ENCODE measurements around the gene MTREX.

The MTREX gene

GRCh38 chr5:55325621-55326020 is 17.8 kb downstream of the MTREX start:
- DNase-seq = no peak

- DNase-seq = no peak
Observed at GRCh38 chr5:55327281-55327680, 19.5 kb downstream of the MTREX start.

DNA sequence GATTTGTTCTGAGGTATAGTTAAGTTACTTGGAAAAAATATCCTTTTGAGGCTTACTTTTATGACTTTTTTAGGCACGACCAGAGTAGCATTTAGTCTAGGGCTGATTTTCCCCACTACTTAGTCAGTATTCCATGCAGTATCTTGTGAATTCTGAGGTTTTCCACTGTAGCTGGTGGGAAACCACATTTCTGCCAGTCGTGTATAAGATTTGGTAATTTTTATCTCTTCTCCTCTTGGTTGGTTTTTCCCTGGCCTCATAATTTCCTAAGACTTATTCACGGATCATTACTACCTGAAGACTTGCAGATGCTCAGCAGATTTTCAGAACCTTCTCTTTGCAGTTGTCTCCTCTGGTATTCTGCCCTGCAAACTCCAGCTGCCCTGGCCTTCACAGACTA is 23.5 kb downstream of the MTREX start:
- no peak for DNase-seq

GRCh38 chr5:55333017-55333416 is 25.2 kb downstream of the MTREX start:
- DNase-seq = no peak

- no peak for DNase-seq
Observed at GRCh38 chr5:55333811-55334210, 26.0 kb downstream of the MTREX start.

GRCh38 chr5:55338092-55338613 is 30.4 kb downstream of the MTREX start:
- DNase-seq = no peak

DNA sequence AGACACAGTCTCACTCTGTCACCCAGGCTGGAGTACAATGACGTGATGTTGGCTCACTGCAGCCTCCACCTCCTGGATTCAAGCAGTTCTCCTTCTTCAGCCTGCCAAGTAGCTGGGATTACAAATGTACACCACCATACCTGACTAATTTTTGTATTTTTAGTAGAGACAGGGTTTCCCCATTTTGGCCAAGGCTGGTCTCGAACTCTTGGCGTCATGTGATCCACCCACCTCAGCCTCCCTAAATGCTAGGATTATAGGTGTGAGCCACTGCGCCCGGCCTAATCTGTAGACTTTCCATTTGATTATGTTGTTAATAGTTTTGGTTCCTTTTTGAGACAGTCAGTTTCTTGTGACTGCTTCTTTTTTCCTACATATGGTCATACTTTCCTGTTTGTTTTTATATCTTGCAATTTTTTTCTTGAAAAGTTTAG is 31.0 kb downstream of the MTREX start:
- no peak for DNase-seq

GRCh38 chr5:55343107-55343506 is 35.3 kb downstream of the MTREX start:
- no peak for DNase-seq

DNA sequence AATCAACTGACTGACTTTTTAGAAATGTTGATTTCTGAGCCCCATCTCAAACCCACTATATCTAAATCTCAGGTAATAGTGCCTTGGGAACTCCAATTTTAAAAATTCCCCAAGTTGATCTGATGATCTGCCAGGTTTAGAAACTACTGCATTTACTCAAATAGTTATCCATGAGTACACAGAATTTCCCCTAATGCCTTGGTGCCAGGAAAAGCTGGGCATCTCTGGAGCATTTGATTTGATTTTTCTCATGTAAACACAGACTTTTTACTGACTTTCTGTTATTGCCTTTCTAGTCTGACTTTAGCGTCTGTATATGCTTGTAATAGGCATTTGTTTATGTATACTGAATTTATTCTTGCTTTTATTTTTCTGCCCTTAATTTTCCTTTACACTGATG is 35.8 kb downstream of the MTREX start:
- no peak for DNase-seq

DNA sequence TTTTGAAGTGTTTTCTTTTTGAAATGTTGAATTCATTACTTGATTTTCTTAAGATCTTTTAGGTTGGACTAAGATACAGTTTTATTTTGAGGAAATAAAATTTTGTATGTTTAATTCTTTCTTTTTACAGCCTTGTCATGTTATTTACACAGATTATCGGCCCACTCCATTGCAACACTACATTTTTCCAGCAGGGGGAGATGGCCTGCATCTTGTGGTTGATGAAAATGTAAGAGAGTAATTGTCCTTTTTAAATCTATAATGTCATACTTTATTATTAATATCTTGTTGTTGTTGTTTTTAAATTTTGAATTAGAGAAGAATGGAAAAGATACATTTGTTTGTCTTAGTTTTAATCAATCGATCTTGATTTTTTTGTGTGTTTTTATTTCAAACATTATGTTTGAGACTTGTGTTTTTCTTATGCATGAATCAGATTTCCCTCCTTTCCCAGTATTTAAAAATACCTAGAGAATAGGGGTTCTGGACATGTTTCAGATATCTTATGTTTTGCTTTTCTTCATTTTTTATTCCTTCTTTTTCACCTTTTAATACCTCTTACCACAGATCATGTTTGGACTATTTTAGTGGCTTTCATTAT is 36.7 kb downstream of the MTREX start:
- peak; percentile 54 for DNase-seq

- DNase-seq = no peak
Observed at GRCh38 chr5:55345327-55345726, 37.5 kb downstream of the MTREX start.

- no peak for DNase-seq
Observed at GRCh38 chr5:55347786-55348185, 40.0 kb downstream of the MTREX start.

DNA sequence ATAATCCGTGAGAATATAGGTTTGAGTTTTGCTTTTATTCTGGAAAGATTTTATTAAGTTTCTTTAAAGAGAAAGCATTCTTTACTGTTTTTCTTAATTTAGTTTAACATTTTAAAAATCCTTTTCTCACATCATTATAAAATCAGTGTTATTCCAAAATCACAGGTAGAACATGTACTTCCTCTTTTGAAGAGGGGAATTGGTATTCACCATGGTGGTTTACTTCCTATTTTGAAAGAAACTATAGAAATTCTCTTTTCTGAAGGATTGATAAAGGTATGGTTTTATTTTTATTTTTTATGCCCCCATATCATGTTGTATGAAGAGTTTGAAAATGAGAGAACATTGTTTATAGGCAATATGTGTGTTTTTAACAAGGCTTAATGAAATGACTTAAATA is 43.0 kb downstream of the MTREX start:
- DNase-seq = no peak

DNA sequence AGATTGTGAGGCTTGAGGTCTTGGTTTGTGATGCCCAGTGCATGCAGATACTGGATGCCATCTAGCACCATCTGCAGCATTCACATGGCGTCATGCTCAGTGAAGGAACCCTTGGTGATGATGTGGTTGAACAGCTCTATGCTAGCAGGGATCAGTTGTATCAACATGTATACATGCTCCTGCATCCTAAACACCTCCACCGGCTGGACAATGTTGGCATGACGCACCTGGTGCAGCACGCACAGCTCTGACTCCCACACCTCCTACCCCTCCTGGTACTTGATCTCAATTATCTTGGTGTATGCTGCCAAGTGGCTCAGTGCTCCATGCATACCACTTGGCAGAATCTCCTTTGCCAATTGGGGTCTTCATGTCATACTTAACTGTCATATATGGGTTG is 49.1 kb downstream of the MTREX start:
- no peak for DNase-seq

GRCh38 chr5:55360190-55360589 is 52.4 kb downstream of the MTREX start:
- DNase-seq = peak; percentile 13

- peak; percentile 62 for DNase-seq
Observed at GRCh38 chr5:55363856-55364255, 56.1 kb downstream of the MTREX start.

- DNase-seq = no peak
Observed at GRCh38 chr5:55364537-55365055, 56.8 kb downstream of the MTREX start.

GRCh38 chr5:55370291-55370925 is 62.6 kb downstream of the MTREX start:
- no peak for DNase-seq

- DNase-seq = no peak
Observed at GRCh38 chr5:55371145-55371544, 63.4 kb downstream of the MTREX start.

DNA sequence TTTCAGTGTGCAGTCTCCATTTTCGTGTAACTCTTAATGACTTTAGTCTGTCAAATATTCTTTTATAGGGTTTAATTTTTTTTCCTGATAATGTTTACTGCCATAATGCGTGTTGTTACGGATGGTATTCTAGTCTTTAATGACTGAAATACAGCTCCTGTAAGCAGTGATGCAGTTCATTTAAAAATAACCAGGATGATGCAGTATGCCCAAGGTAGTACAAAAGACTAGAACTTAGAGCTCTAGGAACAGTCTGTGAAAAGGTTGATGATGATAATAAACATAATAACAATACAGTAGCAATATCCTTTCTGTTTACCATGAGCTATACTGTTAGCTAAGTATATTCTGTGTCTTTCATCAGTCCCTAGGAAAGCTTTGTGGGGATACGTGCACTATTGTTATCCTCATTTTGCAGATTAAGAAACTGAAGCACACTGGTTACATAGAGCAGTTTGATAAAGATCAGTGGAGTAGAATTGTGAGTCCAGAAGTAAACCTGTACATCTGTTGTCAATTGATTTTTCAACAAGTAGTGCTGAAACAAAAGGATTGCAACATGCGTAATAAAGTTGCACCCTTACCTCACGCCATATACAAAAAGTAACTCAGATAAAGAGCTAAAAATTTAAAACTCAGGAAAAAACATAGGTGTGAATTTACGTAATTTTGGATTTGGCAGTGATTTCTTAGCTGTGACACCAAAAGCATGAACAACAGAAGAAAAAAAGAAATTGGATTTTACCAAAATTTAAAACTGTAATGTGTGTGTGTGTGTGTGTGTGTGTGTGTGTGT is 64.5 kb downstream of the MTREX start:
- no peak for DNase-seq

DNA sequence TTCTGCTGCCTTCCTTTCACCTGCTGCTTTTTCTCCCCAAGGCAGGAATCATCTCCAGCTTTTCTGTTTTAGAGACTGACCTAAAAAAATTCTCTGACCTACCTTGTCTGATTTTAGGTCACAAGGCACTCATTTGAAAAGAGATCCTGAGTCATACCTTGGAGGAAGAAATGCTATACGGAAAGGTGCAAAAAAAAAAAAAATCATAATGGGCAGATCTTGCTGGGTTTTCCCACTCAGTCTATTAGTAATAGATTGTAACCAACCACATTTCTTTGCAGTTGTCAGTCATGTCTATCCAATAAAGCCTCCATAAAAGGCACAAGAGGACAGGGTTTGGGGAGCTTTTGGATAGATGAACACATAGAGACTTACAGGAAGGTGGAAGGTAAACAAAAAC is 70.0 kb downstream of the MTREX start:
- DNase-seq = no peak

- no peak for DNase-seq
Observed at GRCh38 chr5:55383254-55383653, 75.5 kb downstream of the MTREX start.

GRCh38 chr5:55384072-55384471 is 76.3 kb downstream of the MTREX start:
- no peak for DNase-seq

GRCh38 chr5:55385227-55385626 is 77.4 kb downstream of the MTREX start:
- DNase-seq = no peak

Measured in fibroblast of upper back skin (primary cell).